ENCODE data around the gene HIF3A.

- TF ChIP-seq, protein P1, sequence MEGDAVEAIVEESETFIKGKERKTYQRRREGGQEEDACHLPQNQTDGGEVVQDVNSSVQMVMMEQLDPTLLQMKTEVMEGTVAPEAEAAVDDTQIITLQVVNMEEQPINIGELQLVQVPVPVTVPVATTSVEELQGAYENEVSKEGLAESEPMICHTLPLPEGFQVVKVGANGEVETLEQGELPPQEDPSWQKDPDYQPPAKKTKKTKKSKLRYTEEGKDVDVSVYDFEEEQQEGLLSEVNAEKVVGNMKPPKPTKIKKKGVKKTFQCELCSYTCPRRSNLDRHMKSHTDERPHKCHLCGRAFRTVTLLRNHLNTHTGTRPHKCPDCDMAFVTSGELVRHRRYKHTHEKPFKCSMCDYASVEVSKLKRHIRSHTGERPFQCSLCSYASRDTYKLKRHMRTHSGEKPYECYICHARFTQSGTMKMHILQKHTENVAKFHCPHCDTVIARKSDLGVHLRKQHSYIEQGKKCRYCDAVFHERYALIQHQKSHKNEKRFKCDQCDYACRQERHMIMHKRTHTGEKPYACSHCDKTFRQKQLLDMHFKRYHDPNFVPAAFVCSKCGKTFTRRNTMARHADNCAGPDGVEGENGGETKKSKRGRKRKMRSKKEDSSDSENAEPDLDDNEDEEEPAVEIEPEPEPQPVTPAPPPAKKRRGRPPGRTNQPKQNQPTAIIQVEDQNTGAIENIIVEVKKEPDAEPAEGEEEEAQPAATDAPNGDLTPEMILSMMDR (IDR thresholded peaks at IDR 0.05) = no peak
- TF ChIP-seq POLR2A (IDR thresholded peaks at IDR 0.05) = no peak
Observed at GRCh38 chr19:46321653-46322052, 24.8 kb downstream of the HIF3A start.

Measured in esophagus squamous epithelium (tissue), 4 donors.